Esophagus muscularis mucosa (tissue), 4 donors: ENCODE measurements around the gene PARD3B.

Experiments used
- EP300 ChIP-seq: sonication (generic); formaldehyde crosslinking; IDR thresholded peaks from one replicate; pipeline ENCODE4 v1.6.1; 2017; ENCODE audit warnings: antibody characterized with exemption
- POLR2A ChIP-seq: fragments of 450-650 bp; IDR thresholded peaks from one replicate; pipeline ENCODE4 v1.6.1; 2017; ENCODE audit warnings: antibody characterized with exemption, moderate library complexity, mild to moderate bottlenecking, low read depth
- POLR2AphosphoS5 ChIP-seq, 2 donors: sonication (generic); formaldehyde crosslinking; IDR thresholded peaks; one replicate each; pipeline ENCODE4 v1.6.1; 2017; ENCODE audit warnings: antibody characterized with exemption in 2 of 2
- TF ChIP-seq, protein P1 (sequence below), 3 experiments: fragments of 200-600 bp in 2 of 3; fragments of 450-650 bp in 1 of 3; sonication (generic) in 2 of 3; IDR thresholded peaks; one replicate each; pipeline ENCODE4 v1.5.1; 2017 to 2019; ENCODE audit warnings: antibody characterized with exemption in 3 of 3, mild to moderate bottlenecking in 2 of 3, moderate library complexity in 1 of 3

DNA sequence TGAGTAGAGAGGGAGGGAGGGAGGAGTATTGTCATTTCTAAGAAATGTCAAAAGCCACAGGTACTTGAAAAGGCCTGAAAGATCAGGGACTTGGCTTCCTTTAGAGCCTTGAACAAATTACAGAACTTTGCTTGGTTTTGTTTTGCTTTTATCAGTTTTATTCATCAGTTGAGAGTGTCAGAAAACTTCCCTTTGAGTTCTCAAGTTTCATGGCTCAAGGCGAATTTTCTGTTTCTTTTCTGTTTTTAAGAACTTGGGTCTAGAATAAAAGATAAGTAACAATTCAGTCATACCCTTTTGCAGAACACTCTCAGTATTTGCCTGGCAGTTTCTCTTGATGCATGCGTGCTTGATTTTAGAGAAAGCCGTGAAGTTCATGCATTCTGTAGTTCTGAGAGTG lies 531.9 kb downstream of the PARD3B start:
- TF ChIP-seq, protein P1, sequence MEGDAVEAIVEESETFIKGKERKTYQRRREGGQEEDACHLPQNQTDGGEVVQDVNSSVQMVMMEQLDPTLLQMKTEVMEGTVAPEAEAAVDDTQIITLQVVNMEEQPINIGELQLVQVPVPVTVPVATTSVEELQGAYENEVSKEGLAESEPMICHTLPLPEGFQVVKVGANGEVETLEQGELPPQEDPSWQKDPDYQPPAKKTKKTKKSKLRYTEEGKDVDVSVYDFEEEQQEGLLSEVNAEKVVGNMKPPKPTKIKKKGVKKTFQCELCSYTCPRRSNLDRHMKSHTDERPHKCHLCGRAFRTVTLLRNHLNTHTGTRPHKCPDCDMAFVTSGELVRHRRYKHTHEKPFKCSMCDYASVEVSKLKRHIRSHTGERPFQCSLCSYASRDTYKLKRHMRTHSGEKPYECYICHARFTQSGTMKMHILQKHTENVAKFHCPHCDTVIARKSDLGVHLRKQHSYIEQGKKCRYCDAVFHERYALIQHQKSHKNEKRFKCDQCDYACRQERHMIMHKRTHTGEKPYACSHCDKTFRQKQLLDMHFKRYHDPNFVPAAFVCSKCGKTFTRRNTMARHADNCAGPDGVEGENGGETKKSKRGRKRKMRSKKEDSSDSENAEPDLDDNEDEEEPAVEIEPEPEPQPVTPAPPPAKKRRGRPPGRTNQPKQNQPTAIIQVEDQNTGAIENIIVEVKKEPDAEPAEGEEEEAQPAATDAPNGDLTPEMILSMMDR (IDR thresholded peaks at IDR 0.05): no peak
- TF ChIP-seq POLR2AphosphoS5 (IDR thresholded peaks at IDR 0.05): no peak
- no peak for TF ChIP-seq POLR2A
- TF ChIP-seq EP300: no peak
